Amniotic epithelial cell (primary cell): ENCODE results near the gene SLC4A4.

Experiments
- DNase-seq: peaks from one replicate; pipeline ENCODE4 v3.0.0-alpha.2; 2010; ENCODE audit warnings: low read depth

The SLC4A4 gene

GRCh38 chr4:71473541-71474240 lies 134.9 kb downstream of the SLC4A4 start:
- no peak for DNase-seq

GRCh38 chr4:71474731-71475130 lies 135.9 kb downstream of the SLC4A4 start:
- no peak for DNase-seq

- DNase-seq: no peak
Observed at GRCh38 chr4:71476240-71476639, 137.4 kb downstream of the SLC4A4 start.

- DNase-seq: no peak
Observed at GRCh38 chr4:71486550-71487343, 147.9 kb downstream of the SLC4A4 start.

- DNase-seq: no peak
Observed at GRCh38 chr4:71487344-71487920, 148.6 kb downstream of the SLC4A4 start.

- no peak for DNase-seq
Observed at GRCh38 chr4:71494539-71494938, 155.7 kb downstream of the SLC4A4 start.

DNA sequence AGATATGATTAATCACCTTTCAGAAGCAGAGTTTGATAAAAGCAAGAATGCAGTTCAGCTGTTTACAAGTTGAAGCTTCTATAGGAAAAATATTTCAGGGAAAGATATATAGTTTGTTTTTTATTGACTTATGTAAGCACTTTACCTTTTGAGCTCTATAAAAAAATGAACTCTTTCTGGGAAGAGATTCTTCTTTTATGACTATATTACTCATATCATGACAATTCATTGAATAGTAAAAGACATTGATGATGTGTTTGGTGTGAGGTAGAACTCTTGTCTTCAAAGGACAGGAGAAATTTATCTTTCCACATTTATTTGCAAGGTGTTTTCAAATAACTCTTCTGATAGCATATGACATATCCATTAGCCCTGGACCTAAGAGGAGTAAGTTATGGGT lies 156.6 kb downstream of the SLC4A4 start:
- no peak for DNase-seq

GRCh38 chr4:71497078-71497477 lies 158.3 kb downstream of the SLC4A4 start:
- no peak for DNase-seq

GRCh38 chr4:71498002-71498401 lies 159.2 kb downstream of the SLC4A4 start:
- peak; percentile 83 for DNase-seq

DNA sequence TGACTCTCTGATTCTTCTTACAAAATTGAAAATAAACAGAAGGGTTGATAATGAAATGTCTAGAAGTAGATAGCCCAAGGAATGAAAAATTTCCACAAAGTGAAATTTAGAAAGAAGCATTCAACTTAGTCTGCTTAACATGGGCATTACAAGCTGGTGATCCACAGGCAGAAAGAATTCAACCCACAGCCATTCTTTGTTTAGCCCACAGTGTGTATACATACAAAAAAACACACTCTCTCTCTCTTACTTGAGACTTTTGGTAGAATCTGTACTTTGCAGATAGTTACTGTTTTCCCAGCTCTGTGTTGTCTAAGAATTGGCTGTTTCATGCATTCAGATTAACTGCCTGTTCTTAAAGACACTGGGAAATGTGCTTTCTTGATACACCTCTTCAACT lies 159.8 kb downstream of the SLC4A4 start:
- DNase-seq: peak; percentile 27

- no peak for DNase-seq
Observed at GRCh38 chr4:71501992-71502391, 163.2 kb downstream of the SLC4A4 start.

DNA sequence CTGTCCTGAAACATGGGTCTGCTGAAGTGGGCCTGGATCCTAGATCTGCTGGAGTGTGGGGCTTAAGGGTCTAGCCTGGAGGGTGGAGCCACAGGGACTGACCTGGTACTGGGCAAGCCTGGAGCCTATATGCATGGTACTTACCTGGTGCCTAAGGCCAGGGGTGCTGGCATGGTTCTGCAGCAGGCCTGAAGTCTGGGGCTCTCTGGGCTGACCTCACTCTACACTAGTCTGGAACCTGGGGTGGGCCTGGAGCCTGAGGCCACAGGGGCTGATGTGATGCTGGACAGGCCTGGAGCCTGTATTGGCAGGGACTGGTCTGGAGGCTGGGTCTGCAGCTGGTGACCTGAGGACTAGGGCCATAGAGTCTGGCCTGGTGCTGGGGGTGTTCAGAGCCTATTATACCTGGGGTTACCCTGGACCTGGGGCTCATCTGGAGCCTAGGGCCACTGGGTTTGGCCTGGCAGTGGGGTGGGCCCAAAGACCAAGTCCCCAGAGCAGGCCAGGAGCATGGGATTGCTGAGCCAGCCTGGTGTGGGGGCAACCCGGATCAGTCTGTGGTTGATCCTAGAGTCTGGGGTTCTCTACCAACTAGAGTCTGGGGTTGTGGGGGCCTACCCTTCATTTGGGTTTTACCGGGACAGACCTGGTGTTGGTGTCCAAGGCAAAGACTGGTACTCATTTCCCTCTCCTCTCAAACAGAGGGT lies 179.6 kb downstream of the SLC4A4 start:
- DNase-seq: no peak

- no peak for DNase-seq
Observed at GRCh38 chr4:71520308-71520707, 181.5 kb downstream of the SLC4A4 start.

GRCh38 chr4:71520850-71521249 lies 182.0 kb downstream of the SLC4A4 start:
- peak; percentile 21 for DNase-seq

DNA sequence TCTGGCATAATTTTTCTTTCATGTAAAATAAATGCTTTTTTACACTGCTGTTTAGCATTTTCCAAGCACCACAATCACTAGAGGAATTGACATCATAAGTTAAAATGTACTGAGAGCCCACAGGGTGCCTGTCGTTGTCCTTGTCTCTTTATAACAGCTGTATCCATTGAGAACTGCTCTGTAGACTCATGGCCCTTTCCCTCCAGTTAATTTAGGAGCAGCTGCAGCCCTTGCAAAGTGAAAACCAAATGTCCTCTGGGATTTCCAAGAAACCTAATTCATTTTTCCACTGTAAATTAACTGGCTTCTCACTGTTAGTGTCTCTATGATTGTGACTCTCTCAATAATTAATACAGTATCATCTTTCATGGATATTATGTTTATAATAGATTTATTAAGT lies 185.9 kb downstream of the SLC4A4 start:
- DNase-seq: no peak

DNA sequence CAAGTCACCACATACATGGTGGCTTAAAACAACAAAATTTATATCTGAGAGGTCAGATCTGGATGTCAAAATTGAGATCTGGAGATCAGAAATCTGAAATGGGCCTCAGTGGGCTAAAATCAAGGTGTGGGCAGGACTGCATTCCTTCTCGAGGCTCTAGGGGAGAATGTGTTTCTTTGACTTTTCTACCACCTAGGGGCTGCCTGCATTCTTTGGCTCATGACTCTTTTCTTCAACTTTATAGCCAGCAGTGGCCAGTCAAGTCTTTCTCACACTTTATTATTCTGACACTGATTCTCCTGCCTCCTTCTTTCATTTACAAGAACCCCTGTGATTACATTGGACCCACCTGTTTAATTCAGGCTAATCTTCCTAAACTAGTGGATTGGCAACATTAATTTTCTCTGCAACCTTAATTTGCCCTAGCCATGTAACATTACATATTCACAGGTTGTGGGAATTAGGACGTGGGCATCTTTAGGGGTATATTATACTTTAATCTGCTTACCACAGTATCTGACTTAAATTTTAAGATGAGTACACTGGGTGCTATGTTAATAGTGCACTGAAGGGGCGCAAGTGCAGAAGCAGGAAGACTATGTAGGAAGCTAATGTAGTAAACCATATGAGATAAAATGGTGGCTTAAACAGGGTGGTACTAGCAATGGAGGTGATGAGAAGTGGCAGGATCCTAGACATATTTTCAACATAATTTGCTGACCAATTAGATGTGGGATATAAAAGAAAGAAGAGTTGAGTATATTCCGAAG lies 188.0 kb downstream of the SLC4A4 start:
- no peak for DNase-seq

GRCh38 chr4:71532407-71532806 lies 193.6 kb downstream of the SLC4A4 start:
- no peak for DNase-seq

GRCh38 chr4:71533121-71533520 lies 194.3 kb downstream of the SLC4A4 start:
- DNase-seq: no peak

- DNase-seq: peak; percentile 21
Observed at GRCh38 chr4:71537551-71538065, 198.8 kb downstream of the SLC4A4 start.

GRCh38 chr4:71538528-71538927 lies 199.7 kb downstream of the SLC4A4 start:
- no peak for DNase-seq

DNA sequence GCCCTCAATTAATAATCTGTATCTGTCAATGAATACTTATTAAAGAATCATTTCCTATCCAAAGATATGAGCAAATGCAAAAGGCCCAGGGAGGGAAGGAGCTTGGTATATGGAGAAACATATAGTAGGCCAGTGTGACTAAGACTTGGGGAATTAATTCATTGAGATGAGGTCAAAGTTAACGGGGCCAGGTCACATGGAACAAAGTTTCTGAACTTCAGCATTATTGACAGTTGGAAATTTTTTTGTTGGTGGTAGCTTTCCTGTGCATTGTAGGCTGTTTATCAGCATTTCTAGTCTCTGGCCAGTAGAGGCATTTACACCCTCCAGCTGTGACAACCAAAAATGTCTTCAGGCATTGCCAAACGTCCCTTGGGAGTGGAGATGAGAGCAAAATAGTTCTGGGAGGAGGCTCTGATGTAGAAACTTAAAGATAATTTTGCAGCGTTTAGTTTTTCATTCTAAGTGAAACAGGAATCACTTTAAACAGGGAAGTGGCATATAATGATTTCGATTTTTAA lies 202.0 kb downstream of the SLC4A4 start:
- DNase-seq: no peak
